Activated CD4-positive, alpha-beta memory T cell treated with anti-CD3 and anti-CD28 coated beads for 36 hours (primary cell): Measurements from ENCODE around the gene TMCC3. TPM values are rescaled to one million over a fixed set of nuclear protein-coding genes. Genes with fewer than 3 reads are reported as not detected.

ENCODE experiments used
- CTCF ChIA-PET: fragments of 350-600 bp; sonication (Branson Sonifier 250); formaldehyde crosslinking; loops from one replicate; lab custom pipeline; 2021; ENCODE audit warnings: antibody characterized with exemption, inconsistent platforms; lab: Charles Lee
- POLR2A ChIA-PET: fragments of 350-600 bp; sonication (Branson Sonifier 250); formaldehyde crosslinking; loops from one replicate; lab custom pipeline; 2021; ENCODE audit warnings: antibody characterized with exemption; lab: Charles Lee
- DNase-seq: peaks from one replicate; pipeline ENCODE4 v3.0.0-alpha.2; 2020
- H3K27ac Mint-ChIP-seq: one replicate; pipeline ENCODE4 v1.8.0; 2021; ENCODE audit warnings: mixed read lengths
- H3K27me3 Mint-ChIP-seq: one replicate; pipeline ENCODE4 v1.8.0; 2021; ENCODE audit warnings: mixed read lengths
- H3K36me3 Mint-ChIP-seq: one replicate; pipeline ENCODE4 v1.8.0; 2021; ENCODE audit warnings: mixed read lengths
- H3K4me1 Mint-ChIP-seq: one replicate; pipeline ENCODE4 v1.8.0; 2021; ENCODE audit warnings: low read depth, mixed read lengths
- H3K4me3 Mint-ChIP-seq: one replicate; pipeline ENCODE4 v1.8.0; 2021; ENCODE audit warnings: mild to moderate bottlenecking, mixed read lengths
- H3K9me3 Mint-ChIP-seq: one replicate; pipeline ENCODE4 v1.8.0; 2021; ENCODE audit warnings: mixed read lengths
- intact Hi-C: fragments of 100-400 bp; cut with micrococcal nuclease; formaldehyde crosslinking; loops from one replicate; pipeline ENCODE4 v1.15.1; 2023
- total RNA-seq, 2 experiments: library from RNA; stranded (reverse); gene quantifications; one replicate each; pipeline ENCODE4 v1.2.3, GENCODE V29; 2021

The TMCC3 gene
- total RNA-seq, 2 experiments from 2014 or later = 0.36 to 0.43 TPM

- no peak for DNase-seq
- Mint-ChIP-seq H3K9me3 (no peaks in the 10 kb centered on the region), H3K4me1 (no peaks in the 10 kb centered on the region), H3K36me3 (no peaks in the 10 kb centered on the region), H3K4me3 (no peak overlapping the region), H3K27ac (no peak overlapping the region), H3K27me3 (peaks cover 2% of the 10 kb centered on the region)
- CTCF ChIA-PET = no interaction called here
- POLR2A ChIA-PET = no interaction called here
- intact Hi-C loops = loop anchor here (5.0 kb wide), 1 partner anchor 42 kb away; no protein-coding TSS in a partner anchor
Observed at GRCh38 chr12:94684416-94685142, 34.2 kb upstream of the TMCC3 start.

GRCh38 chr12:94679554-94680195 lies 29.3 kb upstream of the TMCC3 start:
- no peak for DNase-seq
- peaks cover 4% of the 10 kb centered on the region for H3K27me3 Mint-ChIP-seq
- H3K4me3 Mint-ChIP-seq = no peak overlapping the region
- ChIA-PET POLR2A (no interaction called here), CTCF (interaction anchor here (0.6 to 0.7 kb wide), 2 partner anchors 55 to 438 kb away, joined by 3 read pairs; no protein-coding TSS in a partner anchor)
- H3K36me3 Mint-ChIP-seq = no peaks in the 10 kb centered on the region
- no peaks in the 10 kb centered on the region for H3K9me3 Mint-ChIP-seq
- peaks cover 10% of the 10 kb centered on the region for H3K4me1 Mint-ChIP-seq
- no peak overlapping the region for H3K27ac Mint-ChIP-seq
- intact Hi-C loops = no loop called here

GRCh38 chr12:94678849-94679248 lies 28.5 kb upstream of the TMCC3 start:
- Mint-ChIP-seq H3K27me3 (peaks cover 5% of the 10 kb centered on the region), H3K4me1 (peaks cover 10% of the 10 kb centered on the region), H3K4me3 (no peak overlapping the region), H3K9me3 (no peaks in the 10 kb centered on the region), H3K27ac (no peak overlapping the region), H3K36me3 (no peaks in the 10 kb centered on the region)
- intact Hi-C loops = no loop called here
- ChIA-PET POLR2A (no interaction called here), CTCF (no interaction called here)
- DNase-seq = no peak

DNA sequence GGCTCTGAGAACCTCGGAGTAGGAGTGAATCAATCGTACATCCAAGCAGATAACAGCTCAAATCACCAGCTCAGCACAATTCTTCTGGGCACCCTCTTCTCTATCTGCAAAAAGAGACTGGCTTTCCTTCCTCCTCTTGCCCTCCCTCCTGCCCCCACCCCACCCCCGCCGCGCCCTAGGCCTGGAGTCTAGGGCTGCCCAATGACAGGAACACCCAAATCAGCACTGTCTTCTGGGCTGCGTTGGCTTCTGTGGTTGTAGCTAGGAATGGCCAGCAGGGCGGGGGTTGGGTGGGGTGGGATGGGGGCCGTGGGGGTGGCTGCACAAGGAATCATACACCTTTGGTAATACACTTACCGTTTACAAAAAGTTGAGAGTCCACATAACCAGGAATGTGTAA lies 28.0 kb upstream of the TMCC3 start:
- no peak for DNase-seq
- peaks cover 10% of the 10 kb centered on the region for H3K4me1 Mint-ChIP-seq
- H3K27me3 Mint-ChIP-seq = peaks cover 5% of the 10 kb centered on the region
- H3K4me3 Mint-ChIP-seq = no peak overlapping the region
- POLR2A ChIA-PET = no interaction called here
- CTCF ChIA-PET = no interaction called here
- no peaks in the 10 kb centered on the region for H3K9me3 Mint-ChIP-seq
- no peak overlapping the region for H3K27ac Mint-ChIP-seq
- intact Hi-C loops = no loop called here
- no peaks in the 10 kb centered on the region for H3K36me3 Mint-ChIP-seq

- H3K4me3 Mint-ChIP-seq = no peak overlapping the region
- peaks cover 5% of the 10 kb centered on the region for H3K27me3 Mint-ChIP-seq
- no peaks in the 10 kb centered on the region for H3K9me3 Mint-ChIP-seq
- CTCF ChIA-PET = no interaction called here
- H3K27ac Mint-ChIP-seq = no peak overlapping the region
- POLR2A ChIA-PET = no interaction called here
- H3K4me1 Mint-ChIP-seq = peaks cover 10% of the 10 kb centered on the region
- DNase-seq = no peak
- intact Hi-C loops = no loop called here
- no peaks in the 10 kb centered on the region for H3K36me3 Mint-ChIP-seq
Observed at GRCh38 chr12:94677778-94678177, 27.4 kb upstream of the TMCC3 start.

DNA sequence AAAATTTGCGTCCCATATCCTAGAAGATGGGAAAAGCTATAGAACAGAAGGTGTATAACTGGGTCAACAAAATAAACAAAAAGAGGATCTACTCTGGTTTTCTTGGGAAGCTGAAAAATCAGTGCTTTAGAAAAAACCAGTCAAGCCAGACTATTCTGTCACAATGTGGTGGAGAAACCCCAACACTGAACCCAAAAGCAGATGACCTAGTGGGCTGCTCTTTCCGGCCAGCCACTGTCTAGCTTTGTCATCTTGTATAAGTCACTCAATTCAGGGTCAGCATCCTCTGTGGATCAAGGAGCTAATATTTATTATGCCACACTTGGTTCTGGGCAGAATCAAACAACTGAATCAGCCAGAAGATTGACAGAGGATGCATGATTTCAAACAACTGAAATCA lies 26.6 kb upstream of the TMCC3 start:
- POLR2A ChIA-PET = no interaction called here
- Mint-ChIP-seq H3K4me1 (peaks cover 10% of the 10 kb centered on the region), H3K36me3 (no peaks in the 10 kb centered on the region), H3K27ac (no peak overlapping the region), H3K9me3 (no peaks in the 10 kb centered on the region), H3K27me3 (peaks cover 5% of the 10 kb centered on the region), H3K4me3 (no peak overlapping the region)
- CTCF ChIA-PET = no interaction called here
- intact Hi-C loops = no loop called here
- no peak for DNase-seq

- ChIA-PET POLR2A (no interaction called here), CTCF (no interaction called here)
- intact Hi-C loops = no loop called here
- Mint-ChIP-seq H3K36me3 (no peaks in the 10 kb centered on the region), H3K27me3 (peaks cover 5% of the 10 kb centered on the region), H3K27ac (no peak overlapping the region), H3K9me3 (no peaks in the 10 kb centered on the region), H3K4me3 (no peak overlapping the region), H3K4me1 (peaks cover 10% of the 10 kb centered on the region)
- no peak for DNase-seq
Observed at GRCh38 chr12:94676031-94676641, 25.8 kb upstream of the TMCC3 start.

DNA sequence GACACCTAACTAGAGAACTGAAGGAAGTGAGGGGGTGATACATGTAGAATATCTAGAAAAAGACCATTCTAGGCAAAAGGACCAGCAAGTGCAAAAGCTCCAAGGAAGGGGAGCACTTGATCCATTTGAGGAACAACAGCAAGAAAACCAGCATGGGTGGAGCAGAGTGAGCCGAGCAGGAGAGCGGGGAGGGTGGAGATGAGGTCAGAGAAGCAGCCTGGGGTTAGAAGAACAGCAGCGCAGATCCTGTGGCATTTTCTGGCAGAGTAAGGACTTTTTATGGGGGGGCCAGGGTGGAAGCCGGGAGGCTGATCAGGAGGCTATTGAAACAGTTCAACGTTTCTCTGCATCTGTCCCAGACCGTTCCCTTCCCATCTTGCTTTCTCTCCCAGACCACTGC lies 24.5 kb upstream of the TMCC3 start:
- peaks cover 10% of the 10 kb centered on the region for H3K4me1 Mint-ChIP-seq
- ChIA-PET POLR2A (interaction anchor here (0.6 kb wide), 1 partner anchor 52 kb away, joined by 3 read pairs; no protein-coding TSS in a partner anchor), CTCF (no interaction called here)
- H3K4me3 Mint-ChIP-seq = no peak overlapping the region
- peaks cover 5% of the 10 kb centered on the region for H3K27me3 Mint-ChIP-seq
- no peak overlapping the region for H3K27ac Mint-ChIP-seq
- DNase-seq = no peak
- no peaks in the 10 kb centered on the region for H3K9me3 Mint-ChIP-seq
- H3K36me3 Mint-ChIP-seq = no peaks in the 10 kb centered on the region
- intact Hi-C loops = no loop called here

DNA sequence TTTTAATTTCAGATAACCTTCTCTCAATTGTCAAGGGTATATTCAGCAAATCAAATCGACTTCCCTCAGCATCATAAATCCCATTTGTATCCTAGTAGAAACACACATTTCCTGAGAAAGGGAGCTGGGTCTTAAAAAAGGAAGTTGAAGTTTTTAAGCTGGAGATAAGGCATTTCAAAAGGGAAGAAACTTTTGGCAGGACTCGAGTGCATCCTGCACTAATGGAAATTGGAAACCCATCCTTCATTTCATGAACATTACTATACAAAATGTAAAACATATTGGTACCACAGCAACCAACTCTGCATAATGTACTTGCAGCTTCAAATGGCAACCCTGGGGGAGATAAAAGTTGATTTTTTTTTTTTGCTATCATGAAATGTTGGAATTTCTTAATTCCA lies 23.7 kb upstream of the TMCC3 start:
- H3K27ac Mint-ChIP-seq = no peak overlapping the region
- H3K9me3 Mint-ChIP-seq = no peaks in the 10 kb centered on the region
- H3K27me3 Mint-ChIP-seq = peaks cover 5% of the 10 kb centered on the region
- H3K36me3 Mint-ChIP-seq = no peaks in the 10 kb centered on the region
- intact Hi-C loops = no loop called here
- H3K4me3 Mint-ChIP-seq = no peak overlapping the region
- H3K4me1 Mint-ChIP-seq = peaks cover 10% of the 10 kb centered on the region
- DNase-seq = no peak
- ChIA-PET POLR2A (interaction anchor here (0.6 kb wide), 2 partner anchors 51 to 1357 kb away, joined by 3 to 6 read pairs; no protein-coding TSS in a partner anchor), CTCF (no interaction called here)

GRCh38 chr12:94673496-94673895 lies 23.1 kb upstream of the TMCC3 start:
- peaks cover 10% of the 10 kb centered on the region for H3K4me1 Mint-ChIP-seq
- no peak overlapping the region for H3K4me3 Mint-ChIP-seq
- no peak overlapping the region for H3K27ac Mint-ChIP-seq
- peaks cover 4% of the 10 kb centered on the region for H3K27me3 Mint-ChIP-seq
- H3K9me3 Mint-ChIP-seq = no peaks in the 10 kb centered on the region
- no peak for DNase-seq
- intact Hi-C loops = no loop called here
- ChIA-PET CTCF (interaction anchor here (1.0 kb wide), 1 partner anchor 8 kb away, joined by 3 read pairs; no protein-coding TSS in a partner anchor), POLR2A (interaction anchor here (0.6 kb wide), 1 partner anchor 1357 kb away, joined by 6 read pairs; no protein-coding TSS in a partner anchor)
- H3K36me3 Mint-ChIP-seq = no peaks in the 10 kb centered on the region

- ChIA-PET CTCF (no interaction called here), POLR2A (no interaction called here)
- intact Hi-C loops = no loop called here
- no peak overlapping the region for H3K4me3 Mint-ChIP-seq
- no peaks in the 10 kb centered on the region for H3K9me3 Mint-ChIP-seq
- no peak overlapping the region for H3K27ac Mint-ChIP-seq
- no peaks in the 10 kb centered on the region for H3K36me3 Mint-ChIP-seq
- peaks cover 4% of the 10 kb centered on the region for H3K27me3 Mint-ChIP-seq
- H3K4me1 Mint-ChIP-seq = peaks cover 8% of the 10 kb centered on the region
- DNase-seq = no peak
Observed at GRCh38 chr12:94671917-94672316, 21.6 kb upstream of the TMCC3 start.

GRCh38 chr12:94670898-94671297 lies 20.5 kb upstream of the TMCC3 start:
- H3K9me3 Mint-ChIP-seq = no peaks in the 10 kb centered on the region
- no peak overlapping the region for H3K4me3 Mint-ChIP-seq
- intact Hi-C loops = no loop called here
- CTCF ChIA-PET = no interaction called here
- H3K4me1 Mint-ChIP-seq = peaks cover 2% of the 10 kb centered on the region
- H3K27me3 Mint-ChIP-seq = peaks cover 7% of the 10 kb centered on the region
- H3K27ac Mint-ChIP-seq = no peak overlapping the region
- DNase-seq = no peak
- H3K36me3 Mint-ChIP-seq = no peaks in the 10 kb centered on the region
- POLR2A ChIA-PET = no interaction called here
